Choroid plexus epithelial cell (primary cell): ENCODE results near the gene OLR1.
"Not testable (repeated sequence)": the region's sequence is repeated elsewhere in the genome, so short reads cannot be mapped to it uniquely, and the experiment has no call there.

Experiments
- DNase-seq: peaks from one replicate; pipeline ENCODE4 v3.0.0-alpha.2; 2010; ENCODE audit warnings: low read depth
- H3K4me3 ChIP-seq: 2 replicates; pipeline ENCODE4 v1.5.1; 2011; ENCODE audit warnings: low read depth, mild to moderate bottlenecking, control low read depth, low read length, moderate library complexity
- TF ChIP-seq, protein P1 (sequence below): conservative IDR thresholded peaks from 2 replicates; pipeline ENCODE4 v1.5.1; 2011; ENCODE audit warnings: low read depth, mild to moderate bottlenecking, control low read depth, inconsistent platforms, low read length, moderate library complexity

OLR1 gene

DNA sequence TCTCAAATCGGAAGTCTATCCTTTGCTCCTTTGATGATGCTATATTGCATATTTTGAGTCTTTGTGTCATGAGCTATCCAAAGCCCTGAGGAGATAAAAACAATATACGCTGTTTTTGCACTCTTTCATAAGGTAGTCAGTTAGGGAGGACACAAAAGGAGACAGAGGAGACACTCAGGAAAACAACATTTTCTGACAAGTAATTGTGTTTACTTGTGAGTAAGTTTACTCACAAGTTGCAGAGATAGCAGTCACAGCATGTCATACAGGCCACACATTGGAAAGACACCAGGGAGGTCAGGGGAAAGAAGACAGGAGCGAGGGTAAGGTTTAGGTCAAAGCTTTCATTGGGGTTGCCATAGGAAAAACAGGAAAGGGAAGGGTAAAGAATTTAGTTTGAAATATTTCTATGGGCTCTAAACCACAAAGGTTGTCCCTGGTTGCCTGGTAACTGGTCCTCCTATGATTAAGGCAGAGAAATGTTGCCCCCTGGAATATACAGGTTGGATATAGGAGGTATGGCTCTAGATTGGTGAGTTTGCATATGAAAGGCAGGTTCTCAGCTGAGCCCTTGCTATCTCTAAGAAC, 33.4 kb upstream of the OLR1 start:
- TF ChIP-seq, protein P1, sequence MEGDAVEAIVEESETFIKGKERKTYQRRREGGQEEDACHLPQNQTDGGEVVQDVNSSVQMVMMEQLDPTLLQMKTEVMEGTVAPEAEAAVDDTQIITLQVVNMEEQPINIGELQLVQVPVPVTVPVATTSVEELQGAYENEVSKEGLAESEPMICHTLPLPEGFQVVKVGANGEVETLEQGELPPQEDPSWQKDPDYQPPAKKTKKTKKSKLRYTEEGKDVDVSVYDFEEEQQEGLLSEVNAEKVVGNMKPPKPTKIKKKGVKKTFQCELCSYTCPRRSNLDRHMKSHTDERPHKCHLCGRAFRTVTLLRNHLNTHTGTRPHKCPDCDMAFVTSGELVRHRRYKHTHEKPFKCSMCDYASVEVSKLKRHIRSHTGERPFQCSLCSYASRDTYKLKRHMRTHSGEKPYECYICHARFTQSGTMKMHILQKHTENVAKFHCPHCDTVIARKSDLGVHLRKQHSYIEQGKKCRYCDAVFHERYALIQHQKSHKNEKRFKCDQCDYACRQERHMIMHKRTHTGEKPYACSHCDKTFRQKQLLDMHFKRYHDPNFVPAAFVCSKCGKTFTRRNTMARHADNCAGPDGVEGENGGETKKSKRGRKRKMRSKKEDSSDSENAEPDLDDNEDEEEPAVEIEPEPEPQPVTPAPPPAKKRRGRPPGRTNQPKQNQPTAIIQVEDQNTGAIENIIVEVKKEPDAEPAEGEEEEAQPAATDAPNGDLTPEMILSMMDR = no peak
- no peak overlapping the region for H3K4me3 ChIP-seq
- DNase-seq = peak; percentile 66

DNA sequence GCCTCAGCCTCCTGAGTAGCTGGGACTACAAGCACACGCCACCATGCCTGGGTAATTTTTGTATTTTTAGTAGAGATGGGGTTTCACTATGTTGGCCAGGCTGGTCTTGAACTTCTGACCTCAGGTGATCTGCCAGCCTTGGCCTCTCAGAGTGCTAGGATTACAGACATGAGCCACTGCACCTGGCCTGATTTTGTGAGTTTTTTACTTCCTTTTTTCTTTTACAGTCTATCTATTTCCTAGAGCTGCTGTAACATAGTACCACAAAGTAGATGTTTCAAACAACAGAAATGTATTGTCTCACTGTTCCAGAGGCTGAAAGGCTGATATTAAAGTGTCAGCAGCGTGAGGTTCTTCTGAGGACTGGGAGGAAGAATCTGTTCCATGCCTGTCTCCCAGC, 32.6 kb upstream of the OLR1 start:
- DNase-seq = not testable (repeated sequence)

DNA sequence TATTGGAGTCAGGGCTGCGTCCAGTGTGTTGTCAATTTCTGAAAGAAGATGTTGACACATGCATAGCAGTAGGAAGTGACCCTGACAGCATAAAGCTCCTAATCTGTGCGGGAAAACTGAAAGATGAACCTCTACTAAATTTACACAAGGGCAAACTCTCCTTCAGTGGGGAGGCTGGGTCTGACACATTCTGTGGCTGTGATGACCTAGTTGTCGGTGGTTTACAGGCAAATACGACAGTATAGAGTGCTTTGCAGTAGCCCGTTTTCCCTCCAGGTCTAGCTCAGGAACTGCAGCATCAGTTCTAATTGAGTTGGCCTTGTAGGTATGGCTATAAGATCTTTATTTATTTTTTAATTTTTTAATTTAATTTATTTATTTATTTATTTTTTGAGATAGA, 25.9 kb upstream of the OLR1 start:
- no peak overlapping the region for H3K4me3 ChIP-seq
- no peak for DNase-seq
- TF ChIP-seq, protein P1 = no peak

More for the DNA sequence above, 32.6 kb upstream of the OLR1 start:
- not testable (repeated sequence) for H3K4me3 ChIP-seq

DNA sequence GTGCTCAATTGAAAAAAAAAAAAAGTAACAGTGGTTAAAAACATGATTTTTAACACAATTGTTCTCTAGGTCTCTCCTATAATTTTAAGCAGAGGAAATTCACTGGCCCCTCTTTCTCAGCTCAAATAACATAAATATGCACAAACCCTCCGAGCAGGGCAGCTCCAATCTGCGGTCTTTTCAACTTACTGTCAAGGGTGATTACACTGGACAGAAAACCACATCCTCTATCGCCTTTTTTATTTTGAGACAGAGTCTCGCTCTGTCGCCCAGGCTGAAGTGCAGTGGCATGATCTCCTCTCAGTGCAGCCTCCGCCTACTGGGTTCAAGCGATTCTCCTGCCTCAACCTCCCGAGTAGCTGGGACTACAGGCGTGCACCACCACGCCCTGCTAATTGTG, 24.3 kb upstream of the OLR1 start:
- DNase-seq = no peak
- TF ChIP-seq, protein P1 = no peak
- H3K4me3 ChIP-seq = no peak overlapping the region

DNA sequence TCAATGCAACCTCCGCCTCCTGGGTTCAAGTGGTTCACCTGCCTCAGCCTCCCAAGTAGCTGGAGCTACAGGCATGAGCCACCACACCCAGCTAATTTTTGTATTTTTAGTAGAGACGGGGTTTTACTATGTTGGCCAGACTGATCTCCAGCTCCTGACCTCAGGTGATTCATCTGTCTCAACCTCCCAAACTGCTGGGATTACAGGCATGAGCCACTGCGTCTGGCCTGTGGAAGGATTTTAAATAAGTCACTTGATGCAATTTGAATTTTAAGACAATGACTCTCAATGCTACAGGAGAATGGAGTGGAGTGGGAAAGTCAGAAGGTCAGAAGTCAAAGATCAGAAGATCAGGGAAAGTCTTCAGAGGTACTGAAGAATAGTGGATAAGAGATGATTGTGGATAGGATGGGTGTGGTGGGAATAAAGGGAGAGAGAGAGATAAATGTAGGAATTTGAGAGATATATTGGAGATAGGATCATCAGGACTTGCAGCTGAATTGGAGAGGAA, 22.3 kb upstream of the OLR1 start:
- no peak overlapping the region for H3K4me3 ChIP-seq
- TF ChIP-seq, protein P1 = no peak
- no peak for DNase-seq

DNA sequence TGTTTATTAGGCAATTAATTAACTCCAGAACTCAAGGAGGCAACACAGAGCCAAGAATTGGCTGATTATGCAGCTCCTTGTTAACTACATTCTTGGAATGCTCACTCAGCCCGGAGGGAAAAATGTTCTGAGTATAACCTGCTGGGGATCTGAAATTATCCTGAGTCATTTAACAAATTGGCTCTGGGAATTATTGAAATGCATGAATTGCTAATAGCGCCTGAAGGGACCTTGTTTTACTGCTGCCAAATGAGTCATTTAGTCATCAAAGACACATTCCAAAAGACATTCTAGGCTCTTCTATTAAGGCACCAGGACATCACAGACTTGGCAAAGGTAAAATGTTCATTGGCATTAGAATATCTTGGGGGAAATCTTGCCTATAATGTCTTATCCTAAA, 19.9 kb upstream of the OLR1 start:
- peak; percentile 47 for DNase-seq
- TF ChIP-seq, protein P1 = no peak
- H3K4me3 ChIP-seq = no peak overlapping the region

DNA sequence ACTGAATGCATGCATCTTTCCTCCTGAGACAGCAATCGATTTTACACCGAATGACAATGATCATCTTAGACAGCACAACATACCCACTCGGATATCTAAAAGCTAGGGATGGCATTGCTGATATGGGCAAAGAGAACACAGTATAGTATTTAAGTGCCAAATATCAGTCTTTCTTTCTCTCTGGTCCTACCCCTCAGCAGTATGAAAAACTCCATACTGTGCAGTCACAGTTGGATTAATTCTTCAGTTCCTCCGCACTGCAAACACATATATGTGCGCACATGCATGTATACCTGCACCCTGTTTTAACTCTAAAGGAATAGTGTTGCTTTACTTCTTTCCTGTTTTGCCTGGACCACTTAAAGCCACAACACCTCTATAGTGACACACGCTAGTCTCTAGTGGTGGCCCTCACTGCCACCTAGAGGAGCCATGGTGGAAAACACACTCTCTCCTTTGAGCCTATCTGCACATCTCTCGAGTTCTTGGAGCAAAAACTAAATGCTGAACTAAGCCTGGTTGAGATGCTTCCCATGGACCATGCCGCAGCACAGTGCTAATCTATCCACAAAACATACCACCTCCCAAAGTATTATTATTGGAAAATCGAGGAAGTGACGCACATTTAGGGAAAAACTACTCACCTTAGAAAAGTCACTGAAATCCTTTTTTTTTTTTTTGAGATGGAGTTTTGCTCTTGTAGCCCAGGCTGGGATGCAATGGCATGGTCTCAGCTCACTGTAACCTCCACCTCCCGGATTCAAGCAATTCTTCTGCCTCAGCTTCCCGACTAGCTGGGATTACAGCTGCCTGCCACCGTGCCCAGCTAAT, 18.8 kb upstream of the OLR1 start:
- peak; percentile 85 for DNase-seq
- TF ChIP-seq, protein P1 = peak; percentile 91

More for the DNA sequence above, 18.8 kb upstream of the OLR1 start:
- H3K4me3 ChIP-seq = no peak overlapping the region
